Neural progenitor cell (in vitro differentiated cells): Measurements from ENCODE around the gene TXLNB. TPM values are rescaled to one million over a fixed set of nuclear protein-coding genes. Genes with fewer than 3 reads are reported as not detected.
"Not testable (repeated sequence)": the region's sequence is repeated elsewhere in the genome, so short reads cannot be mapped to it uniquely, and the experiment has no call there.

Source experiments
- DNase-seq: peaks from one replicate; pipeline ENCODE4 v3.0.0-alpha.2; 2016; ENCODE audit warnings: low spot score
- H2AFZ ChIP-seq: fragments of 200-600 bp; sonication (generic); replicated peaks from 2 replicates; pipeline ENCODE4 v1.6.1; 2016; ENCODE audit warnings: antibody characterized with exemption
- H3F3A ChIP-seq: fragments of 200-600 bp; sonication (generic); 2 replicates; pipeline ENCODE4 v1.6.1; 2016; ENCODE audit warnings: antibody characterized with exemption, low read depth
- H3K27ac ChIP-seq: fragments of 200-600 bp; sonication (generic); 2 replicates; pipeline ENCODE4 v1.5.1; 2016; ENCODE audit warnings: mild to moderate bottlenecking
- H3K27me3 ChIP-seq: fragments of 200-600 bp; sonication (generic); 2 replicates; pipeline ENCODE4 v1.6.1; 2016; ENCODE audit warnings: mild to moderate bottlenecking, moderate library complexity
- H3K36me3 ChIP-seq: fragments of 200-600 bp; sonication (generic); 2 replicates; pipeline ENCODE4 v1.5.1; 2016
- H3K4me1 ChIP-seq: fragments of 200-600 bp; sonication (generic); 2 replicates; pipeline ENCODE4 v1.6.1; 2016; ENCODE audit warnings: mixed run types
- H3K4me2 ChIP-seq: fragments of 200-600 bp; sonication (generic); 2 replicates; pipeline ENCODE4 v1.6.1; 2016
- H3K4me3 ChIP-seq: fragments of 200-600 bp; sonication (generic); 2 replicates; pipeline ENCODE4 v1.5.1; 2016
- H3K79me2 ChIP-seq: fragments of 200-600 bp; sonication (generic); 2 replicates; pipeline ENCODE4 v1.6.1; 2016; ENCODE audit warnings: low read depth
- H3K9ac ChIP-seq: fragments of 200-600 bp; sonication (generic); 2 replicates; pipeline ENCODE4 v1.6.1; 2016
- H3K9me3 ChIP-seq: fragments of 200-600 bp; sonication (generic); 2 replicates; pipeline ENCODE4 v1.5.1; 2016; ENCODE audit warnings: low read depth
- H4K20me1 ChIP-seq: fragments of 200-600 bp; sonication (generic); 2 replicates; pipeline ENCODE4 v1.6.1; 2016; ENCODE audit warnings: low read depth
- H3K27ac Mint-ChIP-seq: 3 replicates; pipeline ENCODE4 v1.8.0; 2021; ENCODE audit warnings: mixed read lengths
- H3K27me3 Mint-ChIP-seq: 2 replicates; pipeline ENCODE4 v1.8.0; 2022; ENCODE audit warnings: low read depth, mild to moderate bottlenecking, inconsistent platforms, moderate library complexity, mixed read lengths; ENCODE audit not compliant: insufficient read depth
- H3K36me3 Mint-ChIP-seq: 3 replicates; pipeline ENCODE4 v1.8.0; 2021; ENCODE audit warnings: mixed read lengths
- H3K4me1 Mint-ChIP-seq: 3 replicates; pipeline ENCODE4 v1.8.0; 2021; ENCODE audit warnings: mixed read lengths
- H3K4me3 Mint-ChIP-seq: 3 replicates; pipeline ENCODE4 v1.8.0; 2021; ENCODE audit warnings: mild to moderate bottlenecking, moderate library complexity, mixed read lengths
- H3K9me3 Mint-ChIP-seq: 3 replicates; pipeline ENCODE4 v1.8.0; 2020; ENCODE audit warnings: mixed read lengths
- CTCF ChIP-seq: fragments of 200-600 bp; sonication (generic); IDR thresholded peaks from 2 replicates; pipeline ENCODE4 v1.5.1; 2017; ENCODE audit warnings: antibody characterized with exemption, mild to moderate bottlenecking
- EZH2 ChIP-seq: fragments of 200-600 bp; sonication (generic); IDR thresholded peaks from 2 replicates; pipeline ENCODE4 v1.6.1; 2017; ENCODE audit warnings: antibody characterized with exemption, mild to moderate bottlenecking, moderate library complexity
- EZH2phosphoT487 ChIP-seq: fragments of 200-600 bp; sonication (generic); IDR thresholded peaks from 2 replicates; pipeline ENCODE4 v1.6.1; 2017; ENCODE audit warnings: antibody characterized with exemption
- total RNA-seq: library from RNA; depleted of rRNA; stranded (reverse); fragments of >200 nt; gene quantifications from 2 replicates; pipeline ENCODE4 v1.2.3, GENCODE V29; 2015; ENCODE audit warnings: low replicate concordance

Gene TXLNB
- total RNA-seq, 1 donor from 2014 or later: 0.06 TPM

- peaks cover 2% of the 10 kb centered on the region for H3K27me3 Mint-ChIP-seq
- no peak for TF ChIP-seq EZH2phosphoT487
- TF ChIP-seq EZH2: no peak
- no peak for TF ChIP-seq CTCF
- Histone ChIP-seq H3K4me2 (no peak overlapping the region), H2AFZ (no peak overlapping the region), H4K20me1 (no peaks in the 10 kb centered on the region), H3K79me2 (no peaks in the 10 kb centered on the region), H3K27ac (no peak overlapping the region), H3K9ac (no peak overlapping the region), H3K9me3 (peaks cover 6% of the 10 kb centered on the region), H3K4me3 (no peak overlapping the region), H3K36me3 (no peaks in the 10 kb centered on the region), H3K4me1 (no peaks in the 10 kb centered on the region), H3F3A (peaks cover 5% of the 10 kb centered on the region), H3K27me3 (no peaks in the 10 kb centered on the region)
- H3K36me3 Mint-ChIP-seq: peaks cover 2% of the 10 kb centered on the region
- H3K4me1 Mint-ChIP-seq: peaks cover 5% of the 10 kb centered on the region
- DNase-seq: no peak
- no peak overlapping the region for H3K4me3 Mint-ChIP-seq
- H3K27ac Mint-ChIP-seq: no peak overlapping the region
- H3K9me3 Mint-ChIP-seq: peaks cover 15% of the 10 kb centered on the region
Measured at GRCh38 chr6:139236105-139236504, 55.7 kb downstream of the TXLNB start.

DNA sequence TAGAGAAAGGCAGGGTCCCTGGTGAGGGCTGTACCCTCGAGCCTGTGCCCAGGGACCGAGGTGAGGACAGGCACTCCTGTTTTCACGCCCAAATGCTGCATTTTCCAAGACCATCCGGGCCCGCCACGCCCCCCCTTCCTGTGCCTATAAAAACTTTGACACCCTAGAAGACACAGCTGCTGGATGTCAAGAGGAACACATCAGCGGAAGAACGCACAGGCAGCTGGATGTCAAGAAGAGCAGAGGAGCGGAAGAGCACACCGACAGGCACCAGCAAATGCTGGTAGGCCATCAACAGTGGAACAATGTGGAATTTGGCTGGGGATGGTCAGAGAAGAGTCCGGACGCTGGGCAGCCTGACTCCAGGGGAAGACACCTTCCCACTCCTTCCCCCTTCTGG lies 56.1 kb downstream of the TXLNB start:
- Histone ChIP-seq H3F3A (peaks cover 9% of the 10 kb centered on the region), H3K9me3 (peaks cover 6% of the 10 kb centered on the region), H2AFZ (no peak overlapping the region), H3K27ac (no peak overlapping the region), H3K36me3 (no peaks in the 10 kb centered on the region), H3K79me2 (no peaks in the 10 kb centered on the region), H3K4me2 (no peak overlapping the region), H3K4me3 (no peak overlapping the region), H3K27me3 (no peaks in the 10 kb centered on the region), H4K20me1 (no peaks in the 10 kb centered on the region), H3K9ac (no peak overlapping the region), H3K4me1 (peaks cover 3% of the 10 kb centered on the region)
- Mint-ChIP-seq H3K4me1 (peaks cover 9% of the 10 kb centered on the region), H3K9me3 (peaks cover 15% of the 10 kb centered on the region), H3K27ac (no peak overlapping the region), H3K4me3 (no peak overlapping the region), H3K27me3 (peaks cover 2% of the 10 kb centered on the region), H3K36me3 (peaks cover 2% of the 10 kb centered on the region)
- no peak for DNase-seq
- TF ChIP-seq CTCF (no peak), EZH2phosphoT487 (no peak), EZH2 (no peak)

GRCh38 chr6:139234193-139234592 lies 57.6 kb downstream of the TXLNB start:
- H3K36me3 Mint-ChIP-seq, H4K20me1 ChIP-seq, H3K79me2 ChIP-seq, H3K27ac Mint-ChIP-seq, H3K36me3 ChIP-seq, H3K4me2 ChIP-seq, H3K27ac ChIP-seq, H3K4me3 Mint-ChIP-seq, H3K9me3 ChIP-seq, H3K27me3 Mint-ChIP-seq, H2AFZ ChIP-seq, DNase-seq, H3K27me3 ChIP-seq, H3K9ac ChIP-seq, H3K4me3 ChIP-seq: not testable (repeated sequence)
- H3F3A ChIP-seq: peaks cover 20% of the 10 kb centered on the region
- H3K4me1 ChIP-seq: peaks cover 15% of the 10 kb centered on the region
- H3K9me3 Mint-ChIP-seq: peaks cover 15% of the 10 kb centered on the region
- peaks cover 15% of the 10 kb centered on the region for H3K4me1 Mint-ChIP-seq

DNA sequence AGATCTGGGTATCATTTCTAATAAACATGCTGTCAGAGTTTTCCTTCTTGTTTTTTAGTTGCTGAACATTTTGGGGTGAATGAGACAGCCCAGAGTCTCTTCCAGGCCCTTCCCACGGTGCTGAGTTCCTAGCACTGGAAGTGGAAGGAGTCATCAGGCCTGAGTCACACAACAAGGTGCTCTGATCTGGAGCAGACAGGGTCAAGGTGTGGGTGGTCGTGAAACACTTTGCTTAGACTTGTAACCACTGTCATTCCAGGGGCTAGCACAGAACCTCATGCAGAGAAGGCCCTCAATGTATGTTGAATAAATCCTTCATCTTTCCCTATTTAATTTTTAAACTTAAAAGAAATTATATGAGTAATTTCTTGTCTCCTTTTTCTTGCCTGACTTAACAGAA lies 60.6 kb downstream of the TXLNB start:
- Histone ChIP-seq H3K4me2 (peak overlapping the region; percentile 57), H3K4me1 (peaks cover 15% of the 10 kb centered on the region), H3F3A (peaks cover 20% of the 10 kb centered on the region), H3K79me2 (no peaks in the 10 kb centered on the region), H3K36me3 (no peaks in the 10 kb centered on the region), H3K27me3 (no peaks in the 10 kb centered on the region), H2AFZ (no peak overlapping the region), H4K20me1 (no peaks in the 10 kb centered on the region), H3K27ac (peak overlapping the region; percentile 49), H3K4me3 (no peak overlapping the region), H3K9me3 (peaks cover 6% of the 10 kb centered on the region), H3K9ac (no peak overlapping the region)
- DNase-seq: no peak
- no peak overlapping the region for H3K27ac Mint-ChIP-seq
- peaks cover 3% of the 10 kb centered on the region for H3K27me3 Mint-ChIP-seq
- TF ChIP-seq EZH2: no peak
- no peak for TF ChIP-seq EZH2phosphoT487
- TF ChIP-seq CTCF: no peak
- H3K36me3 Mint-ChIP-seq: peaks cover 2% of the 10 kb centered on the region
- peaks cover 15% of the 10 kb centered on the region for H3K9me3 Mint-ChIP-seq
- H3K4me1 Mint-ChIP-seq: peaks cover 10% of the 10 kb centered on the region
- no peak overlapping the region for H3K4me3 Mint-ChIP-seq
